Esophagus muscularis mucosa (tissue), 4 donors: Measurements from ENCODE around the gene GCGR. TPM values are rescaled to one million over a fixed set of nuclear protein-coding genes. Genes with fewer than 3 reads are reported as not detected.
"Not testable (repeated sequence)": the region's sequence is repeated elsewhere in the genome, so short reads cannot be mapped to it uniquely, and the experiment has no call there.

ENCODE experiments used
- DNase-seq: peaks from one replicate; pipeline ENCODE4 v3.0.0-alpha.2; 2017; ENCODE audit errors: extremely low spot score
- H3K27ac ChIP-seq, 4 donors: fragments of 200-600 bp; sonication (generic); replicated peaks in 1 of 4; 1 replicate in 3 of 4; 2 replicates in 1 of 4; pipeline ENCODE4 v1.5.1; 2016 to 2019; ENCODE audit warnings: mild to moderate bottlenecking in 1 of 4
- H3K27me3 ChIP-seq, 4 donors: fragments of 200-600 bp; sonication (generic); one replicate each; pipeline versions ENCODE4 v1.5.1 to v1.6.0; 2016 to 2019
- H3K36me3 ChIP-seq, 4 donors: fragments of 200-600 bp; sonication (generic); one replicate each; pipeline ENCODE4 v1.5.1; 2016 to 2019
- H3K4me1 ChIP-seq, 4 donors: fragments of 200-600 bp; sonication (generic); one replicate each; pipeline ENCODE4 v1.5.1; 2016 to 2019
- H3K4me3 ChIP-seq, 4 donors: fragments of 200-600 bp; sonication (generic); 1 replicate in 2 of 4; 2 replicates in 2 of 4; pipeline ENCODE4 v1.5.1; 2016 to 2019; ENCODE audit warnings: mild to moderate bottlenecking in 4 of 4, moderate library complexity in 1 of 4
- H3K9me3 ChIP-seq, 4 donors: fragments of 200-600 bp; sonication (generic); 1 replicate in 3 of 4; 2 replicates in 1 of 4; pipeline ENCODE4 v1.5.1; 2016 to 2019
- CTCF ChIP-seq, 3 experiments: fragments of 200-600 bp in 2 of 3; fragments of 450-650 bp in 1 of 3; sonication (generic) in 2 of 3; IDR thresholded peaks; one replicate each; pipeline ENCODE4 v1.5.1; 2017 to 2019; ENCODE audit warnings: antibody characterized with exemption in 3 of 3, mild to moderate bottlenecking in 2 of 3, moderate library complexity in 1 of 3
- EP300 ChIP-seq: sonication (generic); formaldehyde crosslinking; IDR thresholded peaks from one replicate; pipeline ENCODE4 v1.6.1; 2017; ENCODE audit warnings: antibody characterized with exemption
- POLR2A ChIP-seq: fragments of 450-650 bp; IDR thresholded peaks from one replicate; pipeline ENCODE4 v1.6.1; 2017; ENCODE audit warnings: antibody characterized with exemption, moderate library complexity, mild to moderate bottlenecking, low read depth
- POLR2AphosphoS5 ChIP-seq, 2 donors: sonication (generic); formaldehyde crosslinking; IDR thresholded peaks; one replicate each; pipeline ENCODE4 v1.6.1; 2017; ENCODE audit warnings: antibody characterized with exemption in 2 of 2
- WGBS: methylation state at CpG from one replicate; pipeline ENCODE4 v1.1.5; 2018; 5-methylcytosine and 5-hydroxymethylcytosine counted together
- intact Hi-C: fragments of 100-400 bp; cut with DNase I; formaldehyde crosslinking; loops from one replicate; pipeline ENCODE4 v1.15.1; 2023
- total RNA-seq, 4 donors: library from RNA; depleted of rRNA; stranded (reverse); fragments of >200 nt; gene quantifications; one replicate each; pipeline versions ENCODE4 v1.1.0 to v1.2.1, GENCODE V29; 2016

Gene GCGR
- total RNA-seq, 4 donors from 2014 or later, result 0.17 to 0.40 TPM; not detected in 2

GRCh38 chr17:81838753-81839255, 34.9 kb downstream of the GCGR start:
- no peak for TF ChIP-seq EP300
- TF ChIP-seq POLR2AphosphoS5 (IDR thresholded peaks at IDR 0.05), result no peak
- no peak for TF ChIP-seq CTCF (IDR thresholded peaks at IDR 0.05)
- TF ChIP-seq POLR2A, result no peak
- no peak overlapping the region for H3K4me3 ChIP-seq
- intact Hi-C loops, result no loop called here
- DNase-seq, result no peak
- peaks cover 6 to 14% (median 12%) of the 10 kb centered on the region in 4 donors for H3K4me1 ChIP-seq
- WGBS, result 33% methylated on average over 17 of the region's 17 CpGs
- no peaks in the 10 kb centered on the region for H3K27me3 ChIP-seq
- H3K9me3 ChIP-seq, result no peaks in the 10 kb centered on the region
- peaks cover 10 to 20% (median 16%) of the 10 kb centered on the region in 4 donors for H3K36me3 ChIP-seq
- no peak overlapping the region for H3K27ac ChIP-seq

GRCh38 chr17:81839301-81839700, 35.4 kb downstream of the GCGR start:
- Histone ChIP-seq H3K9me3 (no peaks in the 10 kb centered on the region), H3K4me1 (peaks cover 1 to 9% (median 7%) of the 10 kb centered on the region in 4 donors), H3K4me3 (no peak overlapping the region), H3K27ac (no peak overlapping the region), H3K36me3 (peaks cover 15 to 25% (median 21%) of the 10 kb centered on the region in 4 donors), H3K27me3 (no peaks in the 10 kb centered on the region)
- DNase-seq, result no peak
- no peak for TF ChIP-seq CTCF (IDR thresholded peaks at IDR 0.05)
- TF ChIP-seq POLR2AphosphoS5 (IDR thresholded peaks at IDR 0.05), result no peak
- no peak for TF ChIP-seq POLR2A
- TF ChIP-seq EP300, result no peak
- 77% methylated on average over 15 of the region's 15 CpGs for WGBS
- intact Hi-C loops, result no loop called here

GRCh38 chr17:81840059-81840458, 36.1 kb downstream of the GCGR start:
- H3K27me3 ChIP-seq, intact Hi-C loops, H3K4me3 ChIP-seq, H3K9me3 ChIP-seq, H3K27ac ChIP-seq, H3K4me1 ChIP-seq, DNase-seq: not testable (repeated sequence)
- WGBS, result 89% methylated on average over 5 of the region's 5 CpGs
- H3K36me3 ChIP-seq, result peaks cover 23 to 32% (median 29%) of the 10 kb centered on the region in 4 donors

GRCh38 chr17:81840826-81841778, 37.2 kb downstream of the GCGR start:
- peak; percentile 25 for TF ChIP-seq POLR2A
- TF ChIP-seq EP300, result no peak
- no peak for TF ChIP-seq POLR2AphosphoS5 (IDR thresholded peaks at IDR 0.05)
- no peak for TF ChIP-seq CTCF (IDR thresholded peaks at IDR 0.05)
- no peaks in the 10 kb centered on the region for H3K27me3 ChIP-seq
- intact Hi-C loops, result no loop called here
- H3K4me1 ChIP-seq, result peaks cover 0 to 7% (median 2%) of the 10 kb centered on the region in 4 donors
- WGBS, result 81% methylated on average over 24 of the region's 40 CpGs
- peaks cover 33 to 43% (median 39%) of the 10 kb centered on the region in 4 donors for H3K36me3 ChIP-seq
- H3K27ac ChIP-seq, result no peak overlapping the region
- H3K4me3 ChIP-seq, result no peak overlapping the region
- H3K9me3 ChIP-seq, result no peaks in the 10 kb centered on the region
- no peak for DNase-seq

- H3K36me3 ChIP-seq, result peaks cover 41 to 50% (median 47%) of the 10 kb centered on the region in 4 donors
- intact Hi-C loops, result no loop called here
- H3K27me3 ChIP-seq, result no peaks in the 10 kb centered on the region
- 97% methylated on average over 5 of the region's 15 CpGs for WGBS
- H3K27ac ChIP-seq, result no peak overlapping the region
- DNase-seq, result no peak
- TF ChIP-seq CTCF (IDR thresholded peaks at IDR 0.05) (no peak), EP300 (no peak), POLR2AphosphoS5 (IDR thresholded peaks at IDR 0.05) (no peak), POLR2A (no peak)
- peaks cover 0 to 7% (median 2%) of the 10 kb centered on the region in 4 donors for H3K4me1 ChIP-seq
- no peaks in the 10 kb centered on the region for H3K9me3 ChIP-seq
- no peak overlapping the region for H3K4me3 ChIP-seq
Measured at GRCh38 chr17:81841866-81842265, 37.9 kb downstream of the GCGR start.
